Subcutaneous abdominal adipose tissue (tissue), 5 donors: ENCODE measurements around the gene ABCC4.

Experiments
- H3K27ac ChIP-seq: one replicate; pipeline ENCODE4 v1.7.0; 2013; ENCODE audit warnings: low read depth, mild to moderate bottlenecking, inconsistent platforms, low read length, moderate library complexity
- H3K27me3 ChIP-seq, 5 donors: one replicate each; pipeline ENCODE4 v1.7.0; 2013; ENCODE audit warnings: low read length in 5 of 5, inconsistent platforms in 1 of 5; ENCODE audit not compliant: control insufficient read depth in 5 of 5, insufficient read depth in 4 of 5
- H3K36me3 ChIP-seq, 5 donors: one replicate each; pipeline ENCODE4 v1.7.0; 2013; ENCODE audit warnings: low read length in 5 of 5; ENCODE audit not compliant: control insufficient read depth in 5 of 5, insufficient read depth in 5 of 5
- H3K4me1 ChIP-seq, 5 donors: one replicate each; pipeline ENCODE4 v1.7.0; 2013; ENCODE audit warnings: low read length in 5 of 5, mild to moderate bottlenecking in 3 of 5, moderate library complexity in 1 of 5; ENCODE audit not compliant: control insufficient read depth in 5 of 5, insufficient read depth in 5 of 5
- H3K4me3 ChIP-seq, 5 donors: one replicate each; pipeline ENCODE4 v1.7.0; 2013; ENCODE audit warnings: low read length in 5 of 5, low read depth in 1 of 5
- H3K9ac ChIP-seq, 5 donors: one replicate each; pipeline ENCODE4 v1.7.0; 2013; ENCODE audit warnings: low read length in 5 of 5, mild to moderate bottlenecking in 4 of 5, moderate library complexity in 3 of 5
- H3K9me3 ChIP-seq, 5 donors: one replicate each; pipeline ENCODE4 v1.7.0; 2013; ENCODE audit warnings: low read length in 5 of 5; ENCODE audit not compliant: control insufficient read depth in 5 of 5
- donor health status: healthy.
- donor health status: healthy.
- donor health status: healthy.
- donor health status: healthy.
- donor health status: healthy.

The ABCC4 gene

GRCh38 chr13:95056266-95056665 is 245.0 kb downstream of the ABCC4 start:
- H3K9me3 ChIP-seq: no peaks in the 10 kb centered on the region
- no peaks in the 10 kb centered on the region for H3K36me3 ChIP-seq
- H3K27ac ChIP-seq: no peak overlapping the region
- H3K4me3 ChIP-seq: no peak overlapping the region
- no peak overlapping the region for H3K9ac ChIP-seq
- no peaks in the 10 kb centered on the region for H3K27me3 ChIP-seq
- no peaks in the 10 kb centered on the region for H3K4me1 ChIP-seq

GRCh38 chr13:95050800-95051615 is 250.2 kb downstream of the ABCC4 start:
- H3K36me3 ChIP-seq: no peaks in the 10 kb centered on the region
- no peaks in the 10 kb centered on the region for H3K27me3 ChIP-seq

GRCh38 chr13:95049772-95050171 is 251.5 kb downstream of the ABCC4 start:
- Histone ChIP-seq H3K27me3 (no peaks in the 10 kb centered on the region), H3K4me3 (no peak overlapping the region), H3K4me1 (no peaks in the 10 kb centered on the region), H3K9ac (no peak overlapping the region), H3K27ac (no peak overlapping the region), H3K9me3 (no peaks in the 10 kb centered on the region), H3K36me3 (no peaks in the 10 kb centered on the region)

More at GRCh38 chr13:95050800-95051615, 250.2 kb downstream of the ABCC4 start:
- no peak overlapping the region for H3K27ac ChIP-seq
- no peaks in the 10 kb centered on the region for H3K9me3 ChIP-seq
- H3K4me1 ChIP-seq: no peaks in the 10 kb centered on the region
- H3K4me3 ChIP-seq: no peak overlapping the region
- H3K9ac ChIP-seq: no peak overlapping the region

- Histone ChIP-seq H3K9ac (no peak overlapping the region), H3K27ac (no peak overlapping the region), H3K36me3 (peaks cover 0 to 3% (median 0%) of the 10 kb centered on the region in 5 donors), H3K4me1 (no peaks in the 10 kb centered on the region), H3K9me3 (no peaks in the 10 kb centered on the region), H3K4me3 (no peak overlapping the region), H3K27me3 (no peaks in the 10 kb centered on the region)
Measured at GRCh38 chr13:95044452-95045205, 256.6 kb downstream of the ABCC4 start.

GRCh38 chr13:95039415-95039814 is 261.8 kb downstream of the ABCC4 start:
- no peak overlapping the region for H3K27ac ChIP-seq
- H3K4me3 ChIP-seq: no peak overlapping the region
- peaks cover 0 to 9% (median 0%) of the 10 kb centered on the region in 5 donors for H3K36me3 ChIP-seq
- H3K9ac ChIP-seq: no peak overlapping the region
- no peaks in the 10 kb centered on the region for H3K4me1 ChIP-seq
- no peaks in the 10 kb centered on the region for H3K9me3 ChIP-seq
- no peaks in the 10 kb centered on the region for H3K27me3 ChIP-seq

GRCh38 chr13:95038949-95039348 is 262.3 kb downstream of the ABCC4 start:
- H3K9ac ChIP-seq: no peak overlapping the region
- no peaks in the 10 kb centered on the region for H3K27me3 ChIP-seq
- no peak overlapping the region for H3K27ac ChIP-seq
- H3K4me1 ChIP-seq: no peaks in the 10 kb centered on the region
- H3K4me3 ChIP-seq: no peak overlapping the region
- H3K9me3 ChIP-seq: no peaks in the 10 kb centered on the region
- peaks cover 0 to 12% (median 0%) of the 10 kb centered on the region in 5 donors for H3K36me3 ChIP-seq

GRCh38 chr13:95035311-95036109 is 265.7 kb downstream of the ABCC4 start:
- H3K9ac ChIP-seq: no peak overlapping the region
- no peak overlapping the region for H3K27ac ChIP-seq
- H3K9me3 ChIP-seq: no peaks in the 10 kb centered on the region
- no peak overlapping the region for H3K4me3 ChIP-seq
- no peaks in the 10 kb centered on the region for H3K27me3 ChIP-seq
- H3K36me3 ChIP-seq: peaks cover 0 to 10% (median 0%) of the 10 kb centered on the region in 5 donors
- H3K4me1 ChIP-seq: no peaks in the 10 kb centered on the region

- H3K9ac ChIP-seq: no peak overlapping the region
- peaks cover 0 to 7% (median 0%) of the 10 kb centered on the region in 5 donors for H3K36me3 ChIP-seq
- no peaks in the 10 kb centered on the region for H3K4me1 ChIP-seq
- H3K4me3 ChIP-seq: no peak overlapping the region
- H3K27ac ChIP-seq: no peak overlapping the region
- no peaks in the 10 kb centered on the region for H3K9me3 ChIP-seq
- H3K27me3 ChIP-seq: no peaks in the 10 kb centered on the region
Measured at GRCh38 chr13:95033890-95034289, 267.4 kb downstream of the ABCC4 start.

- Histone ChIP-seq H3K4me3 (no peak overlapping the region), H3K9me3 (peaks cover 0 to 6% (median 3%) of the 10 kb centered on the region in 5 donors), H3K27ac (no peak overlapping the region), H3K36me3 (peaks cover 0 to 4% (median 0%) of the 10 kb centered on the region in 5 donors), H3K9ac (no peak overlapping the region), H3K4me1 (no peaks in the 10 kb centered on the region), H3K27me3 (no peaks in the 10 kb centered on the region)
Measured at GRCh38 chr13:95032121-95032520, 269.1 kb downstream of the ABCC4 start.
